ENCODE data around the gene COPS4. TPM values are rescaled to one million over a fixed set of nuclear protein-coding genes. Genes with fewer than 3 reads are reported as not detected.
"Not testable (repeated sequence)": the region's sequence is repeated elsewhere in the genome, so short reads cannot be mapped to it uniquely, and the experiment has no call there.

COPS4 gene
- total RNA-seq, 1 experiment from 2014 or later, result 17.1 TPM

- TF ChIP-seq EZH2 (IDR thresholded peaks at IDR 0.05; ENCODE audit: low read depth), result no peak
- TF ChIP-seq CTCF (conservative IDR thresholded peaks at IDR 0.05), result no peak
- Histone ChIP-seq H3K4me2 (peak overlapping the region; percentile 78), H3F3A (ENCODE audit: insufficient read depth, low read depth) (peaks cover 14% of the 10 kb centered on the region), H3K27ac (peak overlapping the region; percentile 81), H3K79me2 (ENCODE audit: low read depth) (peaks cover 30% of the 10 kb centered on the region), H3K9me2 (ENCODE audit: insufficient read depth) (no peaks in the 10 kb centered on the region), H3K4me1 (replicated peaks; ENCODE audit: insufficient read depth) (peaks cover 25% of the 10 kb centered on the region), H3K36me3 (ENCODE audit: low read depth) (no peaks in the 10 kb centered on the region), H2AFZ (peak overlapping the region; percentile 82), H3K4me3 (peak overlapping the region; percentile 63; the same call in 1 of the 2 replicates), H3K27me3 (ENCODE audit: insufficient read depth, low read depth) (no peaks in the 10 kb centered on the region), H4K20me1 (ENCODE audit: insufficient read depth) (no peaks in the 10 kb centered on the region), H3K9me3 (ENCODE audit: insufficient read depth, low read depth) (no peaks in the 10 kb centered on the region)
- BruUV-seq (replicated peaks), result no TSS peak
- POLR2A ChIA-PET (ENCODE audit: unreplicated experiment), result interaction anchor here (0.6 to 1.3 kb wide), 2 partner anchors 8 to 21 kb away, joined by 5 to 15 read pairs; partner anchors contain the start of gene COPS4
- intact Hi-C loops (cut with micrococcal nuclease; ENCODE audit: unreplicated experiment), result loop anchor here (1.0 kb wide), 1 partner anchor 21 kb away; the partner anchor contains the start of gene COPS4
- DNase-seq, result no peak
- CTCF ChIA-PET, result no interaction called here
Measured at GRCh38 chr4:83013902-83014301, 21.1 kb upstream of the COPS4 start.

DNA sequence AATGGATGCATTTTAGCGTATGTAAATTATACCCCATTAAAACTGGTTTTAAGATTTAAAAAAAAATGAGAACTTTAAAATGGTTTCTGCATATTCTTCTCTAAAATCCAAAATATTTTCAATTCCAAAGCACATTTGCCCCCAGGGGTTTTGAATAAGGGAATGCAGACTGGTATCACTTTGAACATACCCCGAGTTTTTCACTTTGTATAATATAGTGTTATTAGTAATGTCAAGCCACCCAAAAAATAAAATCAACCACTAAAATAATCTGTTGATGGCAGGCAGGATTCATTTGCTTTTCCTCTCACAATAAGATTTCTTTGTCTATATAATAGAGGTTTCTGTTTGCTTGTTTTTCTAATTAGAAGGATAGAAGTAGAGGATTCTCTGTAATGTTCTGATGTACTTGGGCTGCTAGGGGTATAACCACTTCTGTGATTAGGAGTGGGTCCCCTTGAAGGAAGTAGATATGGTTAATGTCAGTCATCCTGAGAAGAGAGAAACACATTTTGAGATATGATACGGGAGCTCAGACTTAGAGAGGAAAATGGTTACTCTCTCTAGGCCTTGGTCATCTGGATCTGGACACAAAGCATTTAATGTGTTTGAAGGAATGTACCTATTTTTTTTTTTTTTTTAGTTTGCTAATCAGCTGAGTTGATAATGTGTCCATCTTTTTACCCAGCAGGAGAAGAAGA is 15.0 kb upstream of the COPS4 start:
- Histone ChIP-seq H3K27ac (no peak overlapping the region), H3K9me3 (ENCODE audit: insufficient read depth, low read depth) (peaks cover 6% of the 10 kb centered on the region; the same call in 1 of the 2 replicates), H3K4me2 (no peak overlapping the region), H3K79me2 (ENCODE audit: low read depth) (no peaks in the 10 kb centered on the region), H3K4me3 (no peak overlapping the region), H4K20me1 (ENCODE audit: insufficient read depth) (no peaks in the 10 kb centered on the region), H3K36me3 (ENCODE audit: low read depth) (no peaks in the 10 kb centered on the region), H3F3A (ENCODE audit: insufficient read depth, low read depth) (no peaks in the 10 kb centered on the region), H3K4me1 (replicated peaks; ENCODE audit: insufficient read depth) (no peaks in the 10 kb centered on the region), H3K9me2 (ENCODE audit: insufficient read depth) (no peaks in the 10 kb centered on the region), H3K27me3 (ENCODE audit: insufficient read depth, low read depth) (no peaks in the 10 kb centered on the region), H2AFZ (no peak overlapping the region)
- no peak for DNase-seq
- no peak for TF ChIP-seq CTCF (conservative IDR thresholded peaks at IDR 0.05)
- no peak for TF ChIP-seq EZH2 (IDR thresholded peaks at IDR 0.05; ENCODE audit: low read depth)
- no TSS peak for BruUV-seq (replicated peaks)
- ChIA-PET CTCF (no interaction called here), POLR2A (ENCODE audit: unreplicated experiment) (no interaction called here)
- intact Hi-C loops (cut with micrococcal nuclease; ENCODE audit: unreplicated experiment), result no loop called here

DNA sequence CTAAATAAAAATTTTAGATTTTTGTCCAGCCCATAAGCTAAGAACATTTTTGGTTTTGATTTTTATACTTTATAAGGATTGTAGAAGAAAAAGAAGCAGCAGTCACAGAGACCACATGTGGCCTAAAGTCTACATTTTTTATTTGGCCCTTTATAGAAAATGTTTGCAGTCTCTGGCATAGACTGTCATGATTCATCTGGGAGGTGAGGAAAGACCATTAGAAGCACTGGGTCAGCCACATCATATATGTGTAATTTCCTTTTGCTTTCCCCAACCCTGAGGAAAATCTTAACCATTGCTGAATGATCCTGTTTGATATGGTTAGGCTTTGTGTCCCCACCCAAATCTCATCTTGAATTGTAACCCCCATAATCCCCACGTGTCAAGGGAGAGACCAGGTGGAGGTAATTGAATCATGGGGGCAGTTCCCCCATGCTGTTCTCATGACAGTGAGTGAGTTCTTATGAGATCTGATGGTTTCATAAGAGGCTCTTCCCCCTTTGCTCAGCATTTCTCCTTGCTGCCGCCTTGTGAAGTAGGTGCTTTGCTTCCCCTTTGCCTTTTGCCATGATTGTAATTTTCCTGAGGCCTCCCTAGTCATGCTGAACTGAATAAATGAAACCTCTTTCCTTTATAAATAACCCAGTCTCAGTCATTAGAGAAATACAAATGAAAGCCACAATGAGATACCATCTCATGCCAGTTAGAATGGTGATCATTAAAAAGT is 12.1 kb upstream of the COPS4 start:
- Histone ChIP-seq H4K20me1 (ENCODE audit: insufficient read depth) (no peaks in the 10 kb centered on the region), H3K36me3 (ENCODE audit: low read depth) (no peaks in the 10 kb centered on the region), H3K4me1 (replicated peaks; ENCODE audit: insufficient read depth) (no peaks in the 10 kb centered on the region), H3K4me3 (no peak overlapping the region), H3K27ac (no peak overlapping the region), H3K9me3 (ENCODE audit: insufficient read depth, low read depth) (peaks cover 8% of the 10 kb centered on the region; the same call in 1 of the 2 replicates), H3K4me2 (no peak overlapping the region), H3K79me2 (ENCODE audit: low read depth) (no peaks in the 10 kb centered on the region), H3F3A (ENCODE audit: insufficient read depth, low read depth) (no peaks in the 10 kb centered on the region), H3K27me3 (ENCODE audit: insufficient read depth, low read depth) (no peaks in the 10 kb centered on the region), H3K9me2 (ENCODE audit: insufficient read depth) (no peaks in the 10 kb centered on the region), H2AFZ (no peak overlapping the region)
- DNase-seq, result no peak
- no peak for TF ChIP-seq EZH2 (IDR thresholded peaks at IDR 0.05; ENCODE audit: low read depth)
- TF ChIP-seq CTCF (conservative IDR thresholded peaks at IDR 0.05), result no peak
- BruUV-seq (replicated peaks), result no TSS peak
- POLR2A ChIA-PET (ENCODE audit: unreplicated experiment), result no interaction called here
- intact Hi-C loops (cut with micrococcal nuclease; ENCODE audit: unreplicated experiment), result no loop called here
- CTCF ChIA-PET, result no interaction called here

- H3K4me1 ChIP-seq (replicated peaks; ENCODE audit: insufficient read depth), result not testable (repeated sequence)
Measured at GRCh38 chr4:83023599-83023998, 11.4 kb upstream of the COPS4 start.

More at GRCh38 chr4:83023599-83023998, 11.4 kb upstream of the COPS4 start:
- POLR2A ChIA-PET (ENCODE audit: unreplicated experiment); H3K36me3 ChIP-seq (ENCODE audit: low read depth); H3K4me3 ChIP-seq; H3F3A ChIP-seq (ENCODE audit: insufficient read depth, low read depth); H3K9me3 ChIP-seq (ENCODE audit: insufficient read depth, low read depth); H4K20me1 ChIP-seq (ENCODE audit: insufficient read depth); BruUV-seq (replicated peaks); H2AFZ ChIP-seq; H3K4me2 ChIP-seq; H3K79me2 ChIP-seq (ENCODE audit: low read depth); intact Hi-C loops (cut with micrococcal nuclease; ENCODE audit: unreplicated experiment); H3K27ac ChIP-seq; H3K27me3 ChIP-seq (ENCODE audit: insufficient read depth, low read depth); CTCF ChIA-PET; DNase-seq; H3K9me2 ChIP-seq (ENCODE audit: insufficient read depth): not testable (repeated sequence)
